GM18520 (cell line): ENCODE measurements around the gene UBAP2L.
"Not testable (repeated sequence)": the region's sequence is repeated elsewhere in the genome, so short reads cannot be mapped to it uniquely, and the experiment has no call there.

ENCODE experiments used
- ATAC-seq: cut with Tn5 transposase; IDR thresholded peaks from one replicate; pipeline ENCODE4 v1.9.1; 2021; ENCODE audit not compliant: unreplicated experiment

UBAP2L gene

DNA sequence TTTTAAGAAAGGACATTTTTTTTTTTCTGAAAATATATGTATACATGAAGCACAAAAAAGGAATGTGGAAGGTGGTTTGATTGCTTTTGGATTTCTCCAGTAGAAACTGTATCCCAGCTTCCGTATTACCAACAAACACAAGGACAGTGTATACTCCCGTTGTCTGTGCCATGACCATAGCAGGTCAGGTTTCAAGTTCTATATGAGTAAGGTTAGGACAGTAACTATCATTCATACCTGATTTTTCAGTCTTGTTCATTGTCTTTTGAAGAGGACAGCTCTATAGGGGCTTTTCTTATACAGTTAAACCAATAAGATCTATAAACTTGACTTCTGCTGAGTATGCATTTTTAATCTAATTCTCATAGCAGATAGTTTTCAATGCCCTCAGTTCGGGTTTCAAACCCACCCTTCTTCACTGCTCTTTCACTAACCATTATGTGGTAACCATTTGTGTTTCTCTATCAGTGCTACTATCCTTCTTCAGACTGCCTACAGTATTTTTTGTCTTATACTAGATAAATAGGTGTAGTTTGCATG is 19.6 kb downstream of the UBAP2L start:
- no peak for ATAC-seq

GRCh38 chr1:154241703-154242351 is 21.1 kb downstream of the UBAP2L start:
- no peak for ATAC-seq

- no peak for ATAC-seq
Observed at GRCh38 chr1:154253671-154254070, 32.9 kb downstream of the UBAP2L start.

GRCh38 chr1:154256686-154257085 is 35.9 kb downstream of the UBAP2L start:
- no peak for ATAC-seq

GRCh38 chr1:154258784-154259183 is 38.0 kb downstream of the UBAP2L start:
- ATAC-seq: no peak

GRCh38 chr1:154260127-154260526 is 39.4 kb downstream of the UBAP2L start:
- ATAC-seq: no peak

DNA sequence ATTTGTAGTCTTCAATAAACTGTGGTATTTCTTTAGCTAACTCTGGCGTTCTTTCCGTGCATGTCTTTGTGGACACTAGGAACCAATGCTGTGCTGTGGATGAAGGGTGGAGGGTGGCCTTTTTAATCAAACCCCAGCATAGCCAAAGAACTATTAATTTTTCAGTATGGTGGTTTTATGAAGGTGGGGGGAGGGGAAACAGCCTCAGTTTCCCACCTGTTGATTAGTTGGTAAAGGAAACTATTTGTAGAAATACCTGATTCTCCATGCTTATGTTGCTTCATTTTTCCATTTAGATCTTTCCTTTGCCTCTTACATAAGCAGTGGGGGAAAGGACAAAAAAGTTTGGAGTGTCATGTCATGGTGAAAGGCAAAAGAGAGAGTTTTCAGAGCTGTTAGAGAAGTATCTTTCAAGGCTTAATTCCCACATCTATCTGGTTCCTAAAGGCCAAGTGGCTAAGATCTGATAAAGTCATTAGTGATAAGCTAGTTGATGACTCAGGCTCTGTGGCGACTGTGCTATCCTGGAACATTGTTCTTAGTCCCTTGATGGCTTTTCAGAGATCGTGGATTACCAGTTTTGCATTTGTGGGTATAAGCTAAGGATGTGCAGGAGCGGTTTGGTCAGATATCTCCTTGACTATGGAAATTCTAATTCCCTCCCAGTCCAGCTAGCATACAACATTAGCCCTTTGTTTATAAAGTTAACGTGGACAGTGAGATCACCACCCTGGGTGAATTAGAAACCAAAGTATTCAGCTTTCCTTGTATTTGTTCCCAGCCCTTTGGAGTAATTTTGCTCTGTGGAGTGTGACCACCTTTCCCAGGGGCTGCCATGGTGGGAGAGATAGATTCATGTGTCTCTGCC is 42.9 kb downstream of the UBAP2L start:
- no peak for ATAC-seq

- ATAC-seq: no peak
Observed at GRCh38 chr1:154264454-154264853, 43.7 kb downstream of the UBAP2L start.

DNA sequence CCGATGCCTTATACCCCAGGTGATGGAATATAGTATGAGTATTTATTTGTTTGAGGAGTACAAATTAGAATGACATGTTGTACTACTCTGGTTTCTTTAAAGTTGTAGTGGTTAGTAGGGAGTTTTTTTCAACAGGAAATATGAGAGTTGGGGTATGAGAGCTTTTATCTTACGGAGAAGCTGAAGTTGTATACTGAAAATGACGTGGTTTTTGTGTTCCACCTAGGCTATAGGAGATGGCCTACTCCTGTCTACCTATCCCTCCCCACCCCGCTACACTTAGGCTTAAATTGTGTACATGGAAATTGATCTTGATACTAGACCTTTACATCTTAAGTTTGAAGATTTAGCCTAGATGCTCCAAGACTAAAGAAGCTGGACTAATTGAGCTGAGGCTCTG is 44.8 kb downstream of the UBAP2L start:
- ATAC-seq: no peak

- no peak for ATAC-seq
Observed at GRCh38 chr1:154270833-154271232, 50.1 kb downstream of the UBAP2L start.

DNA sequence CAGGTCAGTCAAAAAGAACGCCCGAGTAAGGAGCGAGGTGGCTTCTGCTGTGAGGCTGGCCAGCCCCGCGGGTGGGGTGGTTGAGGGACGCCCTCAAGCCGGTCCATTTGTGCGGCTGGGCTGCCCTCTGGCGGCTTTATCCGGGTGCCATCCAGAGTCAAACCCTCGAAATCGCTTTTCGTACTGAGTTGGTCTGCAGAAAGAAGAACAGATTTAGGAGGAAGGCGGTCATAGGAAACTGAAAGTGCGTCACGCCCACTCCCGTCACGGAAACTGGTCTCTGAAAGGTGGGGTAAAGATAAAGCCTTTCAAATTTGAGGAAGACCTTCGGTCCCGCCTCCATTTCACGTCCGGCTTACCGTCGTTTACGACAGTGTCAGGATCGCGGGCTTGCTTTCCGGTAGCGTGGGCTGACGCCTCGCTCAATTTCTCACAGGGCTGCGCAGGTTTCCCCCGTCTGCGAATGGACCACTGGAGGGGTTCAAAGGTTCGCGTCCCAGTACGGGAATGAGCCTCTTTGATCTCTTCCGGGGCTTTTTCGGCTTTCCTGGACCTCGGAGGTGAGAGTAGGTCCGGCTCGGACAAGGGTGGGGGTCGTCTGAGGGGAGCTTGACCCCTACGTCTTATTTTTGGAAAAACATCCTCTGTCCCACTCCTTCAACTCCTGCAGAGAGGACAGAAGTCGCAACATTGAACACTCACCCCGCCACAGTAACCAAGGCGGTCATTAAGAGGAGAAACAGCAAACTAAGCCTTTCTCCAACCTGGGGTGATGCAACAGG is 51.7 kb downstream of the UBAP2L start, which contains the start of gene HAX1:
Gene HAX1 (plus strand): TSS at position 413 of the 782 bp plus-strand sequence. CDS start 95 bp downstream, at position 508.
- peak; percentile 91 for ATAC-seq

- ATAC-seq: no peak
Observed at GRCh38 chr1:154272999-154273563, 52.3 kb downstream of the UBAP2L start.

GRCh38 chr1:154276797-154277196 is 56.0 kb downstream of the UBAP2L start:
- ATAC-seq: no peak

GRCh38 chr1:154287591-154287990 is 66.8 kb downstream of the UBAP2L start:
- ATAC-seq: not testable (repeated sequence)

- ATAC-seq: no peak
Observed at GRCh38 chr1:154288661-154289060, 67.9 kb downstream of the UBAP2L start.

DNA sequence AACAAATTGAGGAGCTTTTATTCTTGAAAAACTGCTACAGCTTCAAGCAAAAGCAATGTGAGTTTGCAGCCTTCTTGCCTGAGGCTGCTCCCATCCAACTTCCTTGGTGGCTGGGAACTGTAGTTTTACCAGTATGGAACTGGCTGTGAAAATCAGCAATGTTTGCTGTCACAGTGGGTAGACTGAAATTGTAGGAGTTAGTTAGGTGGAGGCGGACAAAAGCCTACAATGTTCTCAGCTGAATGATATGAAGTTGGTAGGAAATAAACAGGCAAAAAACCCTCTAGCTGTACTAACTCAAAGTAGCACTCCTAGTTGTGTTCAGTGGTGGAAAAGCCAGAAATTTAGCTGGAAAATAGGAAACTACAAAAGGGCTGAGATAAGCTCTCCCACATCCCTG is 70.2 kb downstream of the UBAP2L start:
- no peak for ATAC-seq

DNA sequence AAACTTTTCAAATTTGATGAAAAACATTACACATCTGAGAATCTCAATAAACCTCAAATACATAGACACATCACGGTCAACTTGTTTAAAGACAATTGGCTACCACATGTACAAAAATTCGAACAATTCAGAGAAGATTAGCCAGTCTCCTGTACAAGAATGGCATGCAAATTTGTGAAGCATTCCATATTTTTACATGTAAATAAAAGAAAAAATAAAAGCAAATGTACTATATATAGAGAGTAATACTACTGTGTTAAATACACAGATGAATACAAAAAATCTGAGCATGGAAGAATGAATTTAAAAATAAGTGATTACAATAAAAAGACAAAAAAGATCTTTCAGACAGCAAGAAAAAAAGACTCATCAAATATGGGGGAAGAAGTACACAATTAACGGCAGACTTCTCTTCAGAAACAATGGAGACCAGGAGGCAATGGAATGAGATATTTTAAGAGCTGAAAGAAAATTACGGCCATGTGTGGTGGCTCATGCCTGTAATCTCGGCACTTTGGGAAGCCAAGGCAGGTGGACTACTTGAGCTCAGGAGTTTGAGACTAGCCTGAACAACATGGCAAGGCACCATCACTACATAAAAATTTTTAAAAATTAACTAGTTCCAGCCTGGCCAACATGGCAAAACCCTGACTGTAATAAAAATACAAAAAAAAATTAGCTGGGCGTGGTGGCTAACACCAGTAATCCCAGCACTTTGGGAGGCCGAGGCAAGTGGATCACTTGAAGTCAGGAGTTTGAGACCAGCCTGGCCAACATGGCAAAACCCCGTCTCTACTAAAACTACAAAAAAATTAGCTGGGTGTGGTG is 74.9 kb downstream of the UBAP2L start:
- no peak for ATAC-seq

DNA sequence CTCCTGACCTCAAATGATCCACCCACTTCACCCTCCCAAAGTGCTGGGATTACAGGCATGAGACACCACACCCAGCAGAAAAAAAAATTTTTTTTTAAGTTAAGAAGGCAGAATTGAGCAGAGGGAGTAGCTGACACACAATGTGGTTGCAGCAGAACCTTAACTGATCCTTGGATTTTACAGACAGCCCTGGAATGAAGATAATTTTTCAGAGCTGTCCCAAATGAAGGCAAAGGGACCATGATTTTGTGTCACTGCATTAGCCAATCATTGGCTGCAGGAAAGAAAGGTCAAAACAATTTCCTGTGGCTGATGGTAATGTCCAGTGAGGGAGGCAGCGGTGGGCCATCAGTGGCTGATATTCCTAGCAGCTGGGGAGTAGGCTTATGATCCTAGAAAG is 80.8 kb downstream of the UBAP2L start:
- no peak for ATAC-seq

- ATAC-seq: peak; percentile 55
Observed at GRCh38 chr1:154304664-154305337, 84.0 kb downstream of the UBAP2L start.
